Upper lobe of left lung (tissue), 6 donors: ENCODE data around the gene COL8A2. TPM values are rescaled to one million over a fixed set of nuclear protein-coding genes. Genes with fewer than 3 reads are reported as not detected.

Experiments
- ATAC-seq, 2 donors: fragments of 200-7000 bp; cut with Tn5 transposase; one replicate each; pipeline ENCODE4 v1.9.1; 2022; ENCODE audit warnings: mild to moderate bottlenecking in 2 of 2, moderate library complexity in 2 of 2; ENCODE audit not compliant: low FRiP score in 2 of 2
- DNase-seq, 2 donors: peaks; one replicate each; pipeline ENCODE4 v3.0.0-alpha.2; 2019 to 2020
- H3K27ac ChIP-seq, 4 donors: fragments of 200-600 bp; sonication (generic); one replicate each; pipeline ENCODE4 v1.5.1; 2016 to 2019
- H3K27me3 ChIP-seq, 4 donors: fragments of 200-600 bp; sonication (generic); one replicate each; pipeline ENCODE4 v1.5.1; 2017 to 2019
- H3K36me3 ChIP-seq, 4 donors: fragments of 200-600 bp; sonication (generic); one replicate each; pipeline ENCODE4 v1.5.1; 2016 to 2019
- H3K4me1 ChIP-seq, 4 donors: fragments of 200-600 bp; sonication (generic); one replicate each; pipeline ENCODE4 v1.5.1; 2018 to 2019
- H3K4me3 ChIP-seq, 4 donors: fragments of 200-600 bp; sonication (generic); one replicate each; pipeline ENCODE4 v1.5.1; 2017 to 2019; ENCODE audit warnings: mild to moderate bottlenecking in 2 of 4, moderate library complexity in 1 of 4
- H3K9me3 ChIP-seq, 4 donors: fragments of 200-600 bp; sonication (generic); one replicate each; pipeline ENCODE4 v1.5.1; 2018 to 2019
- EP300 ChIP-seq, 4 donors: sonication (generic); formaldehyde crosslinking; IDR thresholded peaks; one replicate each; pipeline ENCODE4 v1.5.1; 2017; ENCODE audit warnings: antibody characterized with exemption in 4 of 4, control low read depth in 2 of 4
- POLR2A ChIP-seq, 4 donors: fragments of 450-650 bp; IDR thresholded peaks; one replicate each; pipeline ENCODE4 v1.5.1; 2016 to 2017; ENCODE audit warnings: antibody characterized with exemption in 4 of 4, mild to moderate bottlenecking in 2 of 4
- POLR2AphosphoS5 ChIP-seq, 2 donors: sonication (generic); formaldehyde crosslinking; IDR thresholded peaks; one replicate each; pipeline ENCODE4 v1.5.1; 2017; ENCODE audit warnings: antibody characterized with exemption in 2 of 2
- WGBS, 2 donors: methylation state at CpG; one replicate each; pipeline ENCODE4 v1.1.5; 2017 to 2018; 5-methylcytosine and 5-hydroxymethylcytosine counted together
- total RNA-seq, 6 donors: library from RNA; depleted of rRNA in 4 of 6; stranded (reverse); fragments of >200 nt in 4 of 6; gene quantifications; one replicate each; pipeline versions ENCODE4 v1.1.0 to v1.2.1, GENCODE V29; 2016 to 2021
- TF ChIP-seq, protein P1 (sequence below), 6 experiments: fragments of 450-650 bp in 4 of 6; fragments of 200-600 bp in 2 of 6; sonication (generic) in 2 of 6; IDR thresholded peaks; one replicate each; pipeline ENCODE4 v1.5.1; 2016 to 2019; ENCODE audit warnings: antibody characterized with exemption in 6 of 6
- donor health status: DM: no; HTN: no; CAD: no; lungs with moderate emphysema.
- donor health status: DM: no; HTN: yes; CAD: no; lungs with severe emphysema.

The COL8A2 gene
- total RNA-seq, 6 donors from 2014 or later = 2.5 to 20.8 (median 11.4) TPM

DNA sequence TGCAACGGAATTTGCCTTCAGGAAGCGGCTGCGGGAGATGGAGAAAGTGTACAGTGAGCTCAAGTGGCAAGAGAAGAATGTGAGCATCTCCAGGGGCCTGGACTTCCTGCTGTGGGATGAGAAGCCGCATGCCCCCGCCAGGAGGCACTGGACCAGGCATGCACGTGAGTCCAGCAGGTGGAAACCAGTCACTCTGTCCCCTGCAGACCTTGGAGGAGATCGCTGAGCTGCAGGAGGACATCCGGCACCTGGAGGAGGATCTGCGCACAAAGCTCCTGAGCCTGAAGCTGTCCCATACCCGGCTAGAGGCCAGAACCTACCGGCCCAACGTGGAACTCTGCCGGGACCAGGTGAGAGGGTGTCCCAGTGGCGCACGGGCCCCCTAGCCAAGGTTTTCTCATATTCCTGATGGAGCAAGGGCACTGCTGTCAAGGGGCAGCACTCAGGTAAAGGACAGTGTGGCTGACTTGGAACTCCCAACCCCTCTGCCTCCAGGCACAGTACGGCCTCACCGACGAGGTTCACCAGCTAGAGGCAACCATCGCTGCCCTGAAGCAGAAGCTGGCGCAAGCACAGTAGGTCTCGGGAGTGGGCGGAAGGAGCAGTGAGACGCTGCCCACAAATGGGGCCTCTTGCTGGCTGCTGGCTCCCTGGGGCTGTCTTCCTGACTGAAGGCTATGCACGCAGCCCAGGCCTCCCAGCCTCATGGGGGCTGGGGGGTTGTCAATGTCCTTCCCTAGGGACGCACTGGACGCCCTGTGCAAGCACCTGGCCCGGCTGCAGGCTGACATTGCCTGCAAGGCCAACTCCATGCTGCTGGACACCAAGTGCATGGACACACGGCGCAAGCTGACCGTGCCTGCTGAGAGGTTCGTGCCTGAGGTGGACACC lies 37.5 kb downstream of the COL8A2 start:
- Histone ChIP-seq H3K4me3 (no peak overlapping the region), H3K36me3 (peaks cover 1 to 20% (median 15%) of the 10 kb centered on the region in 4 donors), H3K27me3 (peaks cover 0 to 6% (median 2%) of the 10 kb centered on the region in 4 donors), H3K9me3 (no peaks in the 10 kb centered on the region), H3K27ac (no peak overlapping the region), H3K4me1 (peaks cover 24 to 41% (median 33%) of the 10 kb centered on the region in 4 donors)
- TF ChIP-seq, protein P1, sequence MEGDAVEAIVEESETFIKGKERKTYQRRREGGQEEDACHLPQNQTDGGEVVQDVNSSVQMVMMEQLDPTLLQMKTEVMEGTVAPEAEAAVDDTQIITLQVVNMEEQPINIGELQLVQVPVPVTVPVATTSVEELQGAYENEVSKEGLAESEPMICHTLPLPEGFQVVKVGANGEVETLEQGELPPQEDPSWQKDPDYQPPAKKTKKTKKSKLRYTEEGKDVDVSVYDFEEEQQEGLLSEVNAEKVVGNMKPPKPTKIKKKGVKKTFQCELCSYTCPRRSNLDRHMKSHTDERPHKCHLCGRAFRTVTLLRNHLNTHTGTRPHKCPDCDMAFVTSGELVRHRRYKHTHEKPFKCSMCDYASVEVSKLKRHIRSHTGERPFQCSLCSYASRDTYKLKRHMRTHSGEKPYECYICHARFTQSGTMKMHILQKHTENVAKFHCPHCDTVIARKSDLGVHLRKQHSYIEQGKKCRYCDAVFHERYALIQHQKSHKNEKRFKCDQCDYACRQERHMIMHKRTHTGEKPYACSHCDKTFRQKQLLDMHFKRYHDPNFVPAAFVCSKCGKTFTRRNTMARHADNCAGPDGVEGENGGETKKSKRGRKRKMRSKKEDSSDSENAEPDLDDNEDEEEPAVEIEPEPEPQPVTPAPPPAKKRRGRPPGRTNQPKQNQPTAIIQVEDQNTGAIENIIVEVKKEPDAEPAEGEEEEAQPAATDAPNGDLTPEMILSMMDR (IDR thresholded peaks at IDR 0.05) = no peak
- TF ChIP-seq POLR2A (IDR thresholded peaks at IDR 0.05) = no peak
- no peak for TF ChIP-seq EP300 (IDR thresholded peaks at IDR 0.05)
- no peak for TF ChIP-seq POLR2AphosphoS5 (IDR thresholded peaks at IDR 0.05)
- 85 to 92% methylated on average over 8 to 24 of the region's 31 CpGs for WGBS, 2 donors
- ATAC-seq (no peak), DNase-seq (peak in 1 of 2 donors; percentile 70)

DNA sequence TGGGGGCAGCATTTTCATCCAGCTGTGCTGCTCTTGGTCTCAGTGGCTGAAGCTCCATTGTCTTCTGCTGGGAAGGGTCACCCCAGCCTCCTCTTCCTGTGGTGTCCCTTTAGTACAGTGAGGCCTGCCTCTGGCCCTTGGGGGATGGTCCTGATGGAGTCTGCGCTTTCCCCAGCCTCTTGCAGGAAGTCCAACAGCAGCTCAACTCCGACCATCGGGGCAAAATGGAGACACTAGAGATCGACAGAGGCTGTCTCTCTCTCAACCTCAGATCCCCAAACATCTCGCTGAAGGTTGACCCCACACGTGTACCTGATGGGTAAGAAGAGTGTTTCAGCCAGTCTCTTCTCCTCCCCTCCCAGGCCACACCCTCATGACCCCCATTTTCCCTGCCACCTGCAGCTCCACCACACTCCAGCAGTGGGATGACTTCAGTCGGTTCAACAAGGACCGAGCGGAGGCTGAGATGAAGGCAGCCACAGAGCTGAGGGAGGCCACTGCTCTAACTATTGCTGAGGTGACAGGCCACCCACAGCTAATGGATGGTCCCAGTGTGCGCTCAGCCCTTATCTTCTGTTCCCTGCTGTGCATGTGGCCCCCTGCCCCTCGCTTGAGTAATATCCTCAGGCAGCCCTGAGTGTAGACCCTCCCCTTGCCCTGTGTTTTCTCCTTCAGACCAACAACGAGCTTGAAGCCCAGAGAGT lies 38.3 kb downstream of the COL8A2 start:
- WGBS, 2 donors = 77 to 86% methylated on average over 12 of the region's 12 CpGs
- H3K27me3 ChIP-seq = peaks cover 0 to 6% (median 2%) of the 10 kb centered on the region in 4 donors
- TF ChIP-seq POLR2AphosphoS5 (IDR thresholded peaks at IDR 0.05) (no peak), EP300 (IDR thresholded peaks at IDR 0.05) (no peak), POLR2A (IDR thresholded peaks at IDR 0.05) (no peak)
- TF ChIP-seq, protein P1 (IDR thresholded peaks at IDR 0.05) = no peak
- H3K36me3 ChIP-seq = peaks cover 0 to 12% (median 7%) of the 10 kb centered on the region in 4 donors
- H3K27ac ChIP-seq = no peak overlapping the region
- peaks cover 24 to 38% (median 32%) of the 10 kb centered on the region in 4 donors for H3K4me1 ChIP-seq
- ATAC-seq = no peak
- DNase-seq = no peak
- H3K9me3 ChIP-seq = no peaks in the 10 kb centered on the region
- no peak overlapping the region for H3K4me3 ChIP-seq

GRCh38 chr1:36085686-36086526 lies 39.1 kb downstream of the COL8A2 start:
- Histone ChIP-seq H3K27ac (no peak overlapping the region), H3K27me3 (peaks cover 0 to 6% (median 2%) of the 10 kb centered on the region in 4 donors), H3K9me3 (no peaks in the 10 kb centered on the region), H3K4me1 (peaks cover 24 to 34% (median 31%) of the 10 kb centered on the region in 4 donors), H3K36me3 (peaks cover 0 to 4% (median under 1%) of the 10 kb centered on the region in 4 donors), H3K4me3 (no peak overlapping the region)
- DNase-seq (no peak), ATAC-seq (no peak)
- TF ChIP-seq, protein P1 (IDR thresholded peaks at IDR 0.05) = no peak
- no peak for TF ChIP-seq EP300 (IDR thresholded peaks at IDR 0.05)
- no peak for TF ChIP-seq POLR2A (IDR thresholded peaks at IDR 0.05)
- TF ChIP-seq POLR2AphosphoS5 (IDR thresholded peaks at IDR 0.05) = no peak
- 92 to 95% methylated on average over 26 to 29 of the region's 29 CpGs for WGBS, 2 donors

GRCh38 chr1:36085126-36085525 lies 39.9 kb downstream of the COL8A2 start:
- no peaks in the 10 kb centered on the region for H3K9me3 ChIP-seq
- H3K27me3 ChIP-seq = peaks cover 0 to 6% (median 2%) of the 10 kb centered on the region in 4 donors
- WGBS, 2 donors = 87 to 97% methylated on average over 9 of the region's 9 CpGs
- H3K27ac ChIP-seq = no peak overlapping the region
- DNase-seq (no peak), ATAC-seq (no peak)
- TF ChIP-seq POLR2A (IDR thresholded peaks at IDR 0.05) = no peak
- no peak for TF ChIP-seq EP300 (IDR thresholded peaks at IDR 0.05)
- TF ChIP-seq, protein P1 (IDR thresholded peaks at IDR 0.05) = no peak
- TF ChIP-seq POLR2AphosphoS5 (IDR thresholded peaks at IDR 0.05) = no peak
- H3K4me1 ChIP-seq = peaks cover 23 to 31% (median 26%) of the 10 kb centered on the region in 4 donors
- peaks cover 0 to under 1% (median 0%) of the 10 kb centered on the region in 4 donors for H3K36me3 ChIP-seq
- no peak overlapping the region for H3K4me3 ChIP-seq
